GM15510 (cell line): Measurements from ENCODE around the gene MUCL3.
A peak's percentile ranks its signal among the peaks of the same experiment; 100 is the strongest.

Experiments used
- POLR2A ChIP-seq: IDR thresholded peaks from 3 replicates; pipeline ENCODE4 v1.6.1; 2011; ENCODE audit warnings: borderline replicate concordance; ENCODE audit not compliant: insufficient read length; ENCODE audit errors: extremely low read depth

Gene MUCL3

GRCh38 chr6:30902709-30903108 lies 38.1 kb upstream of the MUCL3 start:
- TF ChIP-seq POLR2A: no peak

- no peak for TF ChIP-seq POLR2A
Measured at GRCh38 chr6:30903236-30903635, 37.5 kb upstream of the MUCL3 start.

GRCh38 chr6:30907758-30908591 lies 32.8 kb upstream of the MUCL3 start, which contains the start of gene GTF2H4:
Gene GTF2H4, plus strand, starts transcription at chr6:30908207.
- peak; percentile 60 for TF ChIP-seq POLR2A

- no peak for TF ChIP-seq POLR2A
Measured at GRCh38 chr6:30908700-30909099, 32.1 kb upstream of the MUCL3 start.

GRCh38 chr6:30912746-30913520 lies 27.8 kb upstream of the MUCL3 start:
- no peak for TF ChIP-seq POLR2A

DNA sequence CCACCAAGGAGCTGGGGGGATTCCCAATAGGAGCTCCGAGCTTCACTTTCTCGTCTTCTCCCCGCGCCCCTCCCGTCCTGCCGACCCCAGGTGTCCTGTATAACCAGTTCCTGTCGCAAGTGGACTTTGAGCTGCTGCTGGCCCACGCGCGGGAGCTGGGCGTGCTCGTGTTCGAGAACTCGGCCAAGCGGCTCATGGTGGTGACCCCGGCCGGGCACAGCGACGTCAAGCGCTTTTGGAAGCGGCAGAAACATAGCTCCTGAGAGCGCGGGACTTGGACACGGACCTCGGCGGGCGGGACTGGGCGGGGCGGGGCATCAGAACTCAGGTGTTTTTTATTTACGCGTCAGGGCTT lies 27.1 kb upstream of the MUCL3 start:
- TF ChIP-seq POLR2A: no peak

DNA sequence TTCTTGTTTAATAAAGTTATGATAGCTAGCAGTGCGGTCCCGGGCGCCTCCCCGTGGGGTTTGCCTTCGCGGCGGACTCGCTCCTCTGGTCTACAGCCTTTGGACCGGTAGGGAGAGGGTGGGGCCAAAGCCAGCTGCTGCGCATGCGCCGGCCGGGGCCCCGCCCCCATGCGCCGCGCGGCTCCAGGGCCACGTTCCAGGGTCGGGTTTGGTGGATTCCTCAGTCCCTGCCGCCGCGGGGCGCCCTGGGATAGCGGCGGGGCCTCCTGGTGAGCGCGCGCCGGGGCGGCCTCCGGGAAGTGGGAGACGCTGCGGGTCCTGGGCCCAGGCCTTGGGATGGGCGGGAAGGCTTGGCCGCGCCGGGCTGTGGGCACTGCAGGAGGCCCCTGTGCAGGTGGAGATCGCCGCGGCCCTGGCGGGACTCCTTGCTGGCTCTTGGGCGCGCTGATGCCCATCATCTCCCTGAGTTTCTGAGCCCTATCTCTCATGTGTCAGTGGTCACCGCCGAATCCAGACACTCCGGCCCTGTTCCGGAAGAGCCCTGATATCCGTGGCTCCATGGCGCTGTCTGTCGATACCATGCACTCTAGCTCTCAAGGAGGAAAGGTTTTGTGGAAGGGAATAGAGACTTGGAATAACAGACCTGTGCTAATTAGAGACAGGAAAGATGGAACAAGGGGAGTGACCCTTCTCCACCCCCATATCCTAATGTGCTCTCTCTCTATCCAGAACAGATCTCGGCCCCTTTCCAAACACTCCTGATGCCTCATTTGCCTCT lies 26.5 kb upstream of the MUCL3 start, which contains the start of gene VARS2:
TSS of gene VARS2 (plus strand) at position 163 of the 778 bp plus-strand sequence. CDS start at position 762, 599 bp downstream.
- TF ChIP-seq POLR2A: peak; percentile 84

DNA sequence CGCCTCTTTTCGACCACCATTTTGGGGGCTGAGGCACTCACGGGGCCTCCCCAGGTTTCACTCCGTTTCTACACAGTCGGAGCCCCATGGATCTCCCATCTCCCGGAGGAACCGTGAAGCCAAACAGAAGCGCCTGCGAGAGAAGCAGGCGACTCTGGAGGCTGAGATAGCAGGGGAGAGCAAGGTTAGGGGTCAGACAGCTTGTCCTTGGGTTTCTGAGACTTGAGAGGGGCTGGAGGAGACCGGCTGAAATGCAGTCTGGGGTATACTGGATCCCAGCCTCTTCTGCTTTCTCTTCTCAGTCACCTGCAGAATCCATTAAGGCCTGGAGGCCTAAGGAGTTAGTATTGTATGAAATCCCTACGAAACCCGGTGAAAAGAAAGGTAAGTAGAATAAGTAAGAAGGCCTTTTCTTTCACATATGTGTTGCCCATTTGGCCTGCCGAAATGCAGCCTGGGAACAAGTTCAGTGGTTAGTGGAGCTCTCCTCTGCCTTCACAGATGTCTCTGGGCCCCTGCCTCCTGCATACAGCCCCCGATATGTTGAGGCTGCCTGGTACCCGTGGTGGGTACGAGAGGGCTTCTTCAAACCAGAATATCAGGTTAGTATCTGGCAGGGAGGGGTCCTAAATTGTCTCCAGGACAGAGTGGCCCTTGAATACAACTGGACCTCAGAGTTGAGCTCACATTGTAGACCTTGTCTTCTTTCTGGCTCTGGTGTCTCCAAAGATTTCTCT lies 25.8 kb upstream of the MUCL3 start:
- no peak for TF ChIP-seq POLR2A

- TF ChIP-seq POLR2A: no peak
Measured at GRCh38 chr6:30915591-30915946, 25.2 kb upstream of the MUCL3 start.

DNA sequence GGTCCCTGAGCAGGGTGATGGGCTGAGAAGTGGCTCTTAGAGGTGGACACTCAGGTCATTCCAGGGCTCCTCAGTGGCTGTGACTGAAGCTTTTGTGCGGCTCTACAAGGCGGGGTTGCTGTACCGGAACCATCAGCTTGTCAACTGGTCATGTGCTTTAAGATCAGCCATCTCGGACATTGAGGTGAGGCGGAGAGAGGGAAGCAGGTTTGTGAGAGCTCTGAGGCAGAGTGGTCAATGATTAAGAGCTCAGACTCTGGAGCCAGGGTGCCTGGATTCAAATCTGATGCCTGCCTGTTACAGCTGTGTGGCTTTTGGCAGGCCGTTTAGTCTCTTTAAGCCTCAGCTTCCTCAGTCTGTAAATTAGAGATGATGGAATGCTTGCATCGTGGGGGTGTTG lies 23.7 kb upstream of the MUCL3 start:
- TF ChIP-seq POLR2A: no peak

- no peak for TF ChIP-seq POLR2A
Measured at GRCh38 chr6:30917487-30917886, 23.3 kb upstream of the MUCL3 start.

DNA sequence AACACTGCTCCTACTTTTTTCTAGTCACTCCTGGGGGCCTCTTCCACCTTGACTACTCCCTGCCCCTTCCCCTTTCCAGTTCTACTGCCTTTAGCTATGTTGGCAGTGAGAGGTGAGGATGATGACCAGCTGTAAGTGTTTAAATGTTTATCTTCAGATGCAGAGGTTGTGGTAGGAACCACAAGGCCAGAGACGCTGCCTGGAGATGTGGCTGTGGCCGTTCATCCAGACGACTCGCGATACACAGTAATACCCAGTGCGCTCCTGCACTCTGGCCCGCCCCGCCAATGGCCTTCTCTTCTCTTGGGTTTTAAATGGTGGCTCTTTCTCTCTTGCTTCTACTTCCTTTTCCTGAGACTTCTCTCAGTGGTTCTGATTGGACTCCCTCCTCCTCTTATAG lies 22.1 kb upstream of the MUCL3 start:
- no peak for TF ChIP-seq POLR2A

DNA sequence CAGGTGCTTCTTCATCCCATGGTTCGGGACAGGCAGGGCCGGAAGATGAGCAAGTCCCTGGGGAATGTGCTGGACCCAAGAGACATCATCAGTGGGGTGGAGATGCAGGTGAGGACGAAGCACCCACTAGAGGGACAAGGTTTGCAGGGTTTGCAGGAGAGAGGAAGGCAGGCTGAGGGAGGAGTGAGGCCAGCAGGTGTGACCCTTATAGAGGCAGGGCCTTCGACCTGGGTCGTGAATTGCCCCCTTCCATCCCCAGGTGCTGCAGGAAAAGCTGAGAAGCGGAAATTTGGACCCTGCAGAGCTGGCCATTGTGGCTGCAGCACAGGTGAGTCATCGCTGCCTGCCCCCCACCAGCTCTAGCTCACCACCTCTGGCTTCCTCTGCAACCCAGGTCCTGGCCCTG lies 18.3 kb upstream of the MUCL3 start:
- TF ChIP-seq POLR2A: no peak

GRCh38 chr6:30926644-30927043 lies 14.1 kb upstream of the MUCL3 start:
- no peak for TF ChIP-seq POLR2A

- TF ChIP-seq POLR2A: no peak
Measured at GRCh38 chr6:30928677-30929076, 12.1 kb upstream of the MUCL3 start.

GRCh38 chr6:30930506-30930905 lies 10.3 kb upstream of the MUCL3 start:
- TF ChIP-seq POLR2A: no peak
